Neutrophil (primary cell): ENCODE results near the gene SERP2.

Experiments
- H3K27ac ChIP-seq: fragments of 200-600 bp; sonication (generic); 2 replicates; pipeline ENCODE4 v1.5.1; 2016; ENCODE audit warnings: mild to moderate bottlenecking, moderate library complexity
- H3K27me3 ChIP-seq: fragments of 200-600 bp; sonication (generic); 2 replicates; pipeline ENCODE4 v1.6.0; 2016; ENCODE audit warnings: mild to moderate bottlenecking
- H3K36me3 ChIP-seq: fragments of 200-600 bp; sonication (generic); 2 replicates; pipeline ENCODE4 v1.5.1; 2017
- H3K4me1 ChIP-seq, 2 experiments: fragments of 200-600 bp in 1 of 2; sonication (generic) in 1 of 2; 1 replicate in 1 of 2; 2 replicates in 1 of 2; pipeline versions ENCODE4 v1.5.1 to v1.6.1; 2013 to 2016; ENCODE audit warnings: low read depth in 1 of 2, low read length in 1 of 2, mild to moderate bottlenecking in 1 of 2, moderate library complexity in 1 of 2; ENCODE audit not compliant: control insufficient read depth in 1 of 2, insufficient read depth in 1 of 2
- H3K4me3 ChIP-seq, 2 experiments: fragments of 200-600 bp in 1 of 2; sonication (generic) in 1 of 2; 1 replicate in 1 of 2; 2 replicates in 1 of 2; pipeline ENCODE4 v1.5.1; 2013 to 2016; ENCODE audit warnings: low read depth in 1 of 2, low read length in 1 of 2, mild to moderate bottlenecking in 1 of 2, moderate library complexity in 1 of 2
- H3K9me3 ChIP-seq: fragments of 200-600 bp; sonication (generic); 2 replicates; pipeline ENCODE4 v1.5.1; 2016
- CTCF ChIP-seq: fragments of 200-600 bp; sonication (generic); IDR thresholded peaks from 2 replicates; pipeline ENCODE4 v1.5.1; 2016; ENCODE audit warnings: antibody characterized with exemption

Gene SERP2

GRCh38 chr13:44350775-44351504 is 22.7 kb upstream of the SERP2 start:
- no peak overlapping the region for H3K27ac ChIP-seq

GRCh38 chr13:44351505-44351854 is 22.1 kb upstream of the SERP2 start:
- Histone ChIP-seq H3K4me1 (no peaks in the 10 kb centered on the region), H3K27me3 (no peaks in the 10 kb centered on the region), H3K4me3 (no peak overlapping the region), H3K27ac (no peak overlapping the region), H3K9me3 (no peaks in the 10 kb centered on the region), H3K36me3 (no peaks in the 10 kb centered on the region)
- no peak for TF ChIP-seq CTCF

More at GRCh38 chr13:44350775-44351504, 22.7 kb upstream of the SERP2 start:
- Histone ChIP-seq H3K4me3 (no peak overlapping the region), H3K27me3 (no peaks in the 10 kb centered on the region), H3K9me3 (no peaks in the 10 kb centered on the region), H3K36me3 (no peaks in the 10 kb centered on the region), H3K4me1 (no peaks in the 10 kb centered on the region)
- no peak for TF ChIP-seq CTCF

- Histone ChIP-seq H3K9me3 (no peaks in the 10 kb centered on the region), H3K36me3 (no peaks in the 10 kb centered on the region), H3K27ac (no peak overlapping the region), H3K27me3 (no peaks in the 10 kb centered on the region), H3K4me1 (no peaks in the 10 kb centered on the region), H3K4me3 (no peak overlapping the region)
- TF ChIP-seq CTCF, result no peak
Measured at GRCh38 chr13:44352202-44352601, 21.4 kb upstream of the SERP2 start.

GRCh38 chr13:44352671-44353070 is 21.0 kb upstream of the SERP2 start:
- H3K4me3 ChIP-seq, result no peak overlapping the region
- no peaks in the 10 kb centered on the region for H3K4me1 ChIP-seq
- no peak overlapping the region for H3K27ac ChIP-seq
- no peak for TF ChIP-seq CTCF
- H3K36me3 ChIP-seq, result no peaks in the 10 kb centered on the region
- no peaks in the 10 kb centered on the region for H3K9me3 ChIP-seq
- H3K27me3 ChIP-seq, result no peaks in the 10 kb centered on the region

GRCh38 chr13:44354331-44354730 is 19.3 kb upstream of the SERP2 start:
- H3K27ac ChIP-seq, result no peak overlapping the region
- no peak overlapping the region for H3K4me3 ChIP-seq
- H3K9me3 ChIP-seq, result no peaks in the 10 kb centered on the region
- no peaks in the 10 kb centered on the region for H3K4me1 ChIP-seq
- no peaks in the 10 kb centered on the region for H3K27me3 ChIP-seq
- no peaks in the 10 kb centered on the region for H3K36me3 ChIP-seq
- no peak for TF ChIP-seq CTCF

GRCh38 chr13:44354884-44355283 is 18.7 kb upstream of the SERP2 start:
- no peaks in the 10 kb centered on the region for H3K4me1 ChIP-seq
- H3K4me3 ChIP-seq, result no peak overlapping the region
- H3K27me3 ChIP-seq, result no peaks in the 10 kb centered on the region
- no peaks in the 10 kb centered on the region for H3K36me3 ChIP-seq
- H3K27ac ChIP-seq, result no peak overlapping the region
- no peak for TF ChIP-seq CTCF
- H3K9me3 ChIP-seq, result no peaks in the 10 kb centered on the region
